Cortex of kidney (tissue), 1 donor: ENCODE measurements around the gene PPIL1.

Source experiments
- DNase-seq: peaks from one replicate; lab custom pipeline; 2025; lab: John Stamatoyannopoulos, UW

Gene PPIL1

GRCh38 chr6:36855750-36856149 is 18.9 kb downstream of the PPIL1 start:
- DNase-seq: no peak

- no peak for DNase-seq
These were observed 21.3 kb downstream of the PPIL1 start for GRCh38 chr6:36853325-36853724.

GRCh38 chr6:36852481-36853147 is 22.0 kb downstream of the PPIL1 start:
- DNase-seq: no peak

DNA sequence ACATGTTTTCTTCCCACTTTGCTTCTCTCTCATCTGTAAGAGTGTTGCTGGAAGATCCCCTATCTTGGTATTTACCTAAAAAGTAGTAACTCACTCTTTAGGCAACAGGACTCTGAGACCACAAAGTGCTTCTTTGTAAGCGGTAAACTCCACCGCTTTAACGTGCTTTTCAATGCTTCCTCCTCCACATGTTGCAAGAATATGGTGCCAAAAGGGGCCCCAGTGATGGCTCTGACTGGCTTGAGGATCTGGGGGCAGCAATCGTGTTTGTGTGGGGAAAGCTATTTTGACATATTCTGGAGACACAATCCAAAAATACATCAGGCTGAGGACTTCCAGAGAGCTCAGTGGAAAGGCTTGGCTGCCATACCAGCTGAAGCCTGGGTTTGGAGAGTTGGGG is 23.0 kb downstream of the PPIL1 start:
- DNase-seq: no peak

- no peak for DNase-seq
These were observed 23.4 kb downstream of the PPIL1 start for GRCh38 chr6:36851149-36851614.

DNA sequence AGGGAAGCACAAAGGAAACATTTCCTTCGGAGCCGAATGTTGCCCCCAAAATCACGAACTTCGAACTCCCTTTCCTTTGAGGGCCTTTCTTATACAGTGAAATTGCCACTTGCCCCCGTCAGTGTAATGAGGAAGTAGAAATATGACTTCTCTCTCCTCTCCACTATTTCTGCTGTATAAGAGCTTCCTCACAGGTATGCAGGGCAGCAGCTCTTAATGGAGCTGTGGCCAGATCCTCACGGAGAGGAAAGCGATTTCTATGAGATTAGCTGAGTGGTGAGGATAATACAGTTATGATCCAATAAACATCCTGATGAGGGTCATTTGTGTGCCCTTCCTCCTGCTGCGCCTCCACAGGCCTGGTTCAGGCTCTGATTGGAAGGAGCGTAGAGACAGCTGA is 24.6 kb downstream of the PPIL1 start:
- DNase-seq: no peak

DNA sequence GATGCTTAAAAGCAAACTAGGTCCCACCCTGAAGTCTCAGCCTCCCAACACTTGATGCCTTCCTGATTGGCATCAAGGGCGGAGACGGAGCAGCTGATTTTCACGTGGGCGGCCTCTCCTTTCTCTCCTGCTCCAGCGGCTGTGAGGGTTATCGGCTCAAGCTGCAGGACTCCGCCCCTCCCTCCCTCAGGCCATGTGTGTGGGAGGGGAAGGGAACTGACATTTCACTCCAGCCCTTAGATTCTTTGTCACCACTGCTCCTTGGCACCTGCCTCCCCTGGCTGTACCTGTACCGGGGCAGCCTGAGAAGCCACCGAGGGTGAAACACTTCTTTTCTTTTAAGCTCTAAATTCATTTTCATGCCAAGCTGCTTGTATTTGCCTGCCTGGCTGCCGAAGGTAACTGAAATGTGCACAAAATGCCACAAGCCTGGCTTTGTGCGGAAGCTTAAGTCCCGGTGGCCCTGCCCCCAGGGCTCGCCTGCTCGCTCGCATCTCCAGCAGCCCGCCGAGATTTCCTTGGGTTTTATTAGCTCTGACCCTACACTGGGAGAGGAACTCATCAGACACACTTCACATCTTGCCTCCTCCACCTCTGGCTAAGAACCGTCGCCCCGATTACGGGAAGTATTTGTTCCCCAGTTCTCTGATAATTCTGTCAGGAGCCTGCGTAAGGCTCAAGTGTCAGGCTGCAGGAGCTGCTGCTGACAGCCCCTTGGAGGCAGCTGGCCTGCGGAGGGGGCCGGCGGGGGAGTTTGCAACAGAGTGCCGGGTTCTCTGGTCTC is 25.8 kb downstream of the PPIL1 start:
- no peak for DNase-seq

GRCh38 chr6:36847991-36848390 is 26.6 kb downstream of the PPIL1 start:
- no peak for DNase-seq

GRCh38 chr6:36847152-36847551 is 27.5 kb downstream of the PPIL1 start:
- DNase-seq: no peak

DNA sequence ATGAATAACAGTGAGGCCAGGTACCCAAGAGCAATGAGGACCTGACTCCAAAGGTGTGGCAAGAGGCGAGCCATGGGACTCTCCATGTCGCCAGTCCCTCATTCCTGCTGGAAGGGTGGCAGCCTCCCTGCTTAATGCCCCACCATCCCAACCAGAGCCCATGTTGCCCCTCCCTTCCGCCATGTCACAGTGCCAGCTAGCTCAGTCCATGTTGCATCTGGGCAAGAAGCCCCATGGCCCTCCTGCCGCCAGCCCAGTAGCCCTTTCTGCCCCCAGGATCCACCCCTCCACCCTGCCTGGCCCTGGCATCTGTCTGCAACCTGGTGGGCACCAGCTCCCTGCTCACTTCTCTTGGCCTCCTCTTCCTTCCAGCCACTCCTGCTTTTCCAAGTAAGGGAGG is 29.4 kb downstream of the PPIL1 start:
- DNase-seq: no peak

DNA sequence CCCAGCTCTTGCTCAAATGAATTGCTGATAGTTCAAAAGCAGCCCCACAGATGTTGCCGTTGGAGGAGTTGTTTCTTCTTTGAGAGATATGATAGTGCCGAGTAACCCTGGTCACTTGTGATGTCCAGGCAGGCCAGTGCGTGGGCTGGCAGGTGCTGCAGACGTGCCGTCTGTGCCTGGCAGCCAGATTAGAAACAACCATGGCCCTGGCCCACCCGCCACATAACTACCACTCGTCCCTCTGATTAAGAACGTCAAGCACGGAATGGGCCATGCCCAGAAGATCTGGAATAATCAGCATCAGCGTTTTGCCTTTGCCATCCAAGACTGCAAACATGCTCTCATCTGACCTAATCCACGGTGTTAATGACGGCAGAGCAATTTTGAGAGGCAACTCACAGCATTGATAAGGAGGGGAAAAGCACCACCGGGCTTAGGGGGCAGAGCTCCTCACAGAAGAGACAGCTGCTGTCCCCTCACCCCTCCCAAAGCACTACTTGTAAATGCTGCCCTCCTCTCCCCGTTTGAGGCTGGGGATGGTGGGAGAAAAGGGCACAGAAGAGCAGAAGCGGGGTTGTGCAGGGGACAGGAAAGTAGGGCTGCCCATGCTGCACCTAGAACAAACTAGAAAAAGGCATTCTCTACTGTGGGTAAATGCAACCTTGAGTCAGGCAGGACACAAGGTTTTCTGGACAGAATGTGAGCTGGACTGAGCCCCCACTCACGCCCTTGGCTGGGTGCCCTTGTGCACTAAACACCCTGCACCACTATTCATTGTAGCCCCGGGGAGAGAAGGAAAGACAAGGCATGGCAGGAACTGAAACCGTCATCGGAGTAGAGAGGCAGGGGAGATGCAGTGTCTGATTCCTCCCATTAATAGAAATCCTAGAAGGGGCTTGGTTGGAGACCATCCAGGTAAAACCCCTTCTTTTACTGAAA is 30.1 kb downstream of the PPIL1 start:
- DNase-seq: no peak

DNA sequence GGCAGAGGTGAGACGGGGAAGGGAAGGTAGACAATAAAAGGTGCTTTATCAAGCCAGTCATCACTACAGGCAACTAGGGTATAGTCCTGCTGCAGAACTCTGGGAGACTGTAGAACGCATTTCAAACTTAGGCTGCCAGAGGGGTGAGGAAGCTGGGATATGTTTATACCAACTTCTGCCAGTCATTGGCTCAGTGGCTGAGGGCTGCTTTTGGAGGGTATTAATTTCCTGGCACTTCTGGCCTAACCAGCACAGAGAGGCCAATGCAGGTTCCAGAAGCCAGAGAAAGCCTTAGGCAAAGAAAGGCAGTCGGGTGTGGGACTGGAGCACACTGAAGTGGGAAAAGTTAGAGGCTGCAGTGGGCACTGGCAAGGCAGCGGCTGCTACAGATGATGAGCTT is 31.4 kb downstream of the PPIL1 start:
- no peak for DNase-seq

DNA sequence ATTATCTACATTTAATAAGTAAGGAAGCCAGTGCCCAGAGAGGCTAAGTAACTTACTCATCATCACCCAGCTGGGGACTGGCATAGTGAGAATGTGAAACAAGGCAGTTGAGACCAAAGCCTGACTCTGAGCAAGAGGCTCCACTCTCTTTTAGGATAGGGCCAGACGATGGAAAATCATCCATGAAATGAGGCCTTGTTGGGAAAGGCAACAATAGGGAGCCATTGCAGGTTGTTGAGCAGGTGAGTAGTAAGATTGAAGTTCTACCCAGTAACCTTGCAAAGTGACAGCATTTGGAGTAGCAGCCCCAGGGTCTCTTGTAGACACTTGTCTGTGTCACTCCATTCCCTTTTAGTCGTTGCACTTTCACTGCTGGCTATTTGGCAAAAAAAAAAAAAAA is 32.8 kb downstream of the PPIL1 start:
- no peak for DNase-seq

GRCh38 chr6:36840432-36841403 is 33.9 kb downstream of the PPIL1 start:
- no peak for DNase-seq

DNA sequence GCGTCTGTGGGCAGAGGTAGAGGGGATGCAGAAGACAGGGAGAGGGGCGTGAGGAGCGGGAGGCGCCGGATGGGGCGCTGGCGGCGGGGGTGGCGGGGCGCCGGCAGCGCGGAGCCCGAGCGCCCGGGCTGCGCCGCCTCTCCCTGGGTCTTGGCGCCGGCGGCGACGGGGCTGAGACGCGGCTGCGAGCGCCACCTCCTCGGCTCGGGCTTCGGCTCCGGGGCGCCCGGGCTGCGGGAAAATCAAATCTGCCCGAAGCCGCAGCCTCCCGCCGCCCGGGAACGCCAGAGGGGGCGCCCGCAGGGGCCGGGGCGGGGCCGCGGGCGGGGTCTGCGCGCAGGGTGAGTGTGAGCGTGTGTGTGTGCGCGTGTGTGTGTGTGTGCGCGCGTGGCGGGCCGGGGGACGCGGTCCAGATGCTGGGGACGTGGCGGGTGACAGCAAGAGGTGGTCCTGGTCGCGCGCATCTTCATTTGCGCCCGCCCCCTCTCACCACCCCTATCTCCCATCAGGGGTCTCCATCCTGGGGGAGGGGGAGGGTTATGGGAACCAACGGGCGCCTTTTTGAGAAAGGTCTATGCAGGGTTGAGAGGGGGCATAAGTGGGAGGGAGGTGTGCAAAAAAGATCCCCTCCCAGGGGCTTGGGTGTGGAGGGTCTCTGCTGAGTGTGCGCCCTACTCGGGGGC is 34.7 kb downstream of the PPIL1 start:
- DNase-seq: no peak

DNA sequence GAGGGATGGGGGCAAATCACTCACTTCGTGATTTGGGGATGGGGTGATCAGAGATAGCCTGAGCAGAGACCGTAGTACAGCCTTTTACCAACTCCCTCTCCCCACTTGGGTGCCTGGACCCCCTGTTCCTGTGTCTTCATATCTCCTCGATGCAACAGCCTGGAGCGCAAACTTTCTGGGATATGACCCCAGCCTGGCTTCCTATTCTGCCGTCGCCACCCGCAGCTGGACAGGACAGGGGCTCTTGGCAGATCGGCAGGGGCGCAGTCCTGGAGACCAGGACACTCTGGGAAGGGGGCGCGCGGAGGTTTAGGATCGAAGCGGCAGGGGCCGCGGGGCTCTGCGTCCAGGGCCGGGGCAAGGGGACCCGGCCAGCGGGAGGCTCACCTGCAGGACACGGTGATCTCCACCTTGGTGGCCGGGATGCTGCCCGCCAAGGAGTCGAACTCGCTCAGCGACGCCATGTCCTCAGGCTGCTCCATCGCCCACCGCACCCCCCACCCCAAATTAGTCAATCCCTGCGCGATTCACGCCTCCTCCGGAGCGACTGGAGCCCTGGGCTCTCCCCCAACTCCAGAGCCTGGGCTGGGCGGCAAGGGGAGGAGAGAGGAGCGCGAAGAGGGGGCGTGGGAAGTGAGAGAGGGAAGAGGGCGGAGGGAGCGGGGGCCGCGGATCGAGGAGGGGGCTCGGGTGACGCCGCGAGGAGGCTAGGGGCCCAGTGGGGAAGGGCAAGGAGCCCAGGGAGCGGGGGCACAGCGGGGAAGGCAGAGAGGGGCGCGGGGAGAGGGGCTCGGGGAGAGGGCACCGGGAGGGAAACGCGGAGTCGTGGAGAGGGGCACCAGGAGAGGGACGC is 35.5 kb downstream of the PPIL1 start, which contains the start of gene CPNE5:
TSS of gene CPNE5 (minus strand) at position 549 of the 853 bp plus-strand sequence. CDS start at position 482, 67 bp downstream.
- DNase-seq: no peak

GRCh38 chr6:36837686-36838085 is 36.9 kb downstream of the PPIL1 start:
- DNase-seq: no peak

DNA sequence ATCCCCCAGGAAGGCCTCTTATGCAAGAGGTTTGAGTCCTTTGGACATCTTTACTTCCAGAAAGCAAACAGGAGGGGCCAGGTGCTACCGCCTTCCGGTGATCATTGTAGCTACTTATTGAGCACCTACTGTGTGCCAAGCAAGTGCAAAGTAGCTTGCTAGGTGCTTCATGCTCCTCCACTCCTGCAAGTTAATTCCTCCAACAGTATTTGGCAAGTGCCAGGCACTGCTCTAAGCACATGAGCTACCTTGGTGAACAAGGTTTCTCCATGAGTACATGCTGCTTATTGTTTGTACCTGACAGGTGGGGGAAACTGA is 37.6 kb downstream of the PPIL1 start:
- no peak for DNase-seq

GRCh38 chr6:36836111-36837021 is 38.2 kb downstream of the PPIL1 start:
- no peak for DNase-seq
